Brain pericyte (primary cell): ENCODE measurements around the gene LCE2C.

Experiments used
- DNase-seq: peaks from one replicate; pipeline ENCODE4 v3.0.0-alpha.2; 2012; ENCODE audit warnings: low read depth, low spot score

Gene LCE2C

DNA sequence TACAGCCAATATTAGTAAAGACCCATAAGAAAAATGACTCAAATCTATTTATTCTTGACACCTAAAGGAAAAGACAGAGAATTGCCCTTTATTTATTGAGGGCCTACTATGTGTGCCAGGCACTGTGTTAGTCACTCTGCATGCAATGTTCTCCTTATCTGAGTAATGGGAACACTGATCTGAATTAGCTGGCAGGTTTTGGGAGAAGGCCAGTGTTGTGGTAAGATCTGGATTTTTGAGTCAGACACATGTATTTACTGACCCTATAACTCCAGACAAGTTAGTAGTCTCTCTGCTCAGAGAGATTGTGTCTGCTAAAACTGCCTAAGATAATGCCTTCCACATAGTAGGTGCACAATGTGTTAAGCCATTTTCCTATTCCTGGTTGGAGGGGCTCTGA is 50.2 kb downstream of the LCE2C start:
- no peak for DNase-seq
